CD8-positive, alpha-beta memory T cell (primary cell): ENCODE measurements around the gene MUC12. TPM values are rescaled to one million over a fixed set of nuclear protein-coding genes. Genes with fewer than 3 reads are reported as not detected.
"Not testable (repeated sequence)": the region's sequence is repeated elsewhere in the genome, so short reads cannot be mapped to it uniquely, and the experiment has no call there.

Experiments used
- CTCF ChIA-PET: fragments of 350-600 bp; sonication (Branson Sonifier 250); formaldehyde crosslinking; loops from one replicate; lab custom pipeline; 2021; ENCODE audit warnings: antibody characterized with exemption; lab: Charles Lee
- POLR2A ChIA-PET: fragments of 350-600 bp; sonication (Branson Sonifier 250); formaldehyde crosslinking; loops from one replicate; lab custom pipeline; 2021; ENCODE audit warnings: antibody characterized with exemption; lab: Charles Lee
- DNase-seq, 5 donors: peaks; one replicate each; pipeline versions ENCODE4 v3.0.0 to v3.0.0-alpha.2; 2020 to 2022; ENCODE audit warnings: mixed read lengths in 1 of 5
- H3K27ac ChIP-seq: one replicate; pipeline ENCODE4 v1.7.0; 2013; ENCODE audit warnings: low read depth, mild to moderate bottlenecking, low read length, moderate library complexity
- H3K27me3 ChIP-seq: 2 replicates; pipeline ENCODE4 v1.7.0; 2013; ENCODE audit warnings: low read length, mild to moderate bottlenecking; ENCODE audit not compliant: insufficient read depth, poor library complexity, severe bottlenecking
- H3K36me3 ChIP-seq: 2 replicates; pipeline ENCODE4 v1.7.0; 2013; ENCODE audit warnings: mild to moderate bottlenecking, low read length, moderate library complexity; ENCODE audit not compliant: insufficient read depth
- H3K4me1 ChIP-seq: 2 replicates; pipeline ENCODE4 v1.7.0; 2013; ENCODE audit warnings: mild to moderate bottlenecking, low read length, moderate library complexity; ENCODE audit not compliant: insufficient read depth
- H3K4me3 ChIP-seq: 2 replicates; pipeline ENCODE4 v1.7.0; 2013; ENCODE audit warnings: mild to moderate bottlenecking, low read length
- H3K9me3 ChIP-seq: 2 replicates; pipeline ENCODE4 v1.7.0; 2013; ENCODE audit warnings: mild to moderate bottlenecking, low read length
- H3K27ac Mint-ChIP-seq, 8 donors: one replicate each; pipeline ENCODE4 v1.8.0; 2020 to 2021; ENCODE audit warnings: mixed read lengths in 8 of 8, mild to moderate bottlenecking in 6 of 8, inconsistent platforms in 3 of 8, moderate library complexity in 3 of 8
- H3K27me3 Mint-ChIP-seq, 2 donors: one replicate each; pipeline ENCODE4 v1.8.0; 2020 to 2021; ENCODE audit warnings: mixed read lengths in 2 of 2, mild to moderate bottlenecking in 1 of 2, moderate library complexity in 1 of 2
- H3K36me3 Mint-ChIP-seq, 3 donors: one replicate each; pipeline ENCODE4 v1.8.0; 2020 to 2021; ENCODE audit warnings: mixed read lengths in 3 of 3, inconsistent platforms in 1 of 3, mild to moderate bottlenecking in 1 of 3
- H3K4me1 Mint-ChIP-seq, 3 donors: one replicate each; pipeline ENCODE4 v1.8.0; 2020 to 2021; ENCODE audit warnings: mixed read lengths in 3 of 3, inconsistent platforms in 1 of 3, mild to moderate bottlenecking in 1 of 3
- H3K4me3 Mint-ChIP-seq, 7 donors: one replicate each; pipeline ENCODE4 v1.8.0; 2020 to 2021; ENCODE audit warnings: mixed read lengths in 7 of 7, mild to moderate bottlenecking in 6 of 7, moderate library complexity in 4 of 7, inconsistent platforms in 2 of 7
- H3K9me3 Mint-ChIP-seq, 5 donors: one replicate each; pipeline ENCODE4 v1.8.0; 2020 to 2022; ENCODE audit warnings: mixed read lengths in 5 of 5, mild to moderate bottlenecking in 3 of 5, moderate library complexity in 2 of 5, inconsistent platforms in 1 of 5
- polyA plus RNA-seq: library from polyadenylated mRNA; unstranded; fragments of 300-500 nt; fragmentation: Illumina TruSeq; gene quantifications from one replicate; pipeline ENCODE4 v1.2.3, GENCODE V29; 2021
- total RNA-seq, 2 experiments: library from RNA; stranded (reverse); gene quantifications; one replicate each; pipeline ENCODE4 v1.2.3, GENCODE V29; 2021

The MUC12 gene, protein sequence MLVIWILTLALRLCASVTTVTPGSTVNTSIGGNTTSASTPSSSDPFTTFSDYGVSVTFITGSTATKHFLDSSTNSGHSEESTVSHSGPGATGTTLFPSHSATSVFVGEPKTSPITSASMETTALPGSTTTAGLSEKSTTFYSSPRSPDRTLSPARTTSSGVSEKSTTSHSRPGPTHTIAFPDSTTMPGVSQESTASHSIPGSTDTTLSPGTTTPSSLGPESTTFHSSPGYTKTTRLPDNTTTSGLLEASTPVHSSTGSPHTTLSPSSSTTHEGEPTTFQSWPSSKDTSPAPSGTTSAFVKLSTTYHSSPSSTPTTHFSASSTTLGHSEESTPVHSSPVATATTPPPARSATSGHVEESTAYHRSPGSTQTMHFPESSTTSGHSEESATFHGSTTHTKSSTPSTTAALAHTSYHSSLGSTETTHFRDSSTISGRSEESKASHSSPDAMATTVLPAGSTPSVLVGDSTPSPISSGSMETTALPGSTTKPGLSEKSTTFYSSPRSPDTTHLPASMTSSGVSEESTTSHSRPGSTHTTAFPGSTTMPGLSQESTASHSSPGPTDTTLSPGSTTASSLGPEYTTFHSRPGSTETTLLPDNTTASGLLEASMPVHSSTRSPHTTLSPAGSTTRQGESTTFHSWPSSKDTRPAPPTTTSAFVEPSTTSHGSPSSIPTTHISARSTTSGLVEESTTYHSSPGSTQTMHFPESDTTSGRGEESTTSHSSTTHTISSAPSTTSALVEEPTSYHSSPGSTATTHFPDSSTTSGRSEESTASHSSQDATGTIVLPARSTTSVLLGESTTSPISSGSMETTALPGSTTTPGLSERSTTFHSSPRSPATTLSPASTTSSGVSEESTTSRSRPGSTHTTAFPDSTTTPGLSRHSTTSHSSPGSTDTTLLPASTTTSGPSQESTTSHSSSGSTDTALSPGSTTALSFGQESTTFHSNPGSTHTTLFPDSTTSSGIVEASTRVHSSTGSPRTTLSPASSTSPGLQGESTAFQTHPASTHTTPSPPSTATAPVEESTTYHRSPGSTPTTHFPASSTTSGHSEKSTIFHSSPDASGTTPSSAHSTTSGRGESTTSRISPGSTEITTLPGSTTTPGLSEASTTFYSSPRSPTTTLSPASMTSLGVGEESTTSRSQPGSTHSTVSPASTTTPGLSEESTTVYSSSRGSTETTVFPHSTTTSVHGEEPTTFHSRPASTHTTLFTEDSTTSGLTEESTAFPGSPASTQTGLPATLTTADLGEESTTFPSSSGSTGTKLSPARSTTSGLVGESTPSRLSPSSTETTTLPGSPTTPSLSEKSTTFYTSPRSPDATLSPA (N-terminal part only)
- total RNA-seq (under 1 TPM in 1 of 2 experiments, not detected in 1; 0.35 TPM), polyA plus RNA-seq (0.54 TPM)

DNA sequence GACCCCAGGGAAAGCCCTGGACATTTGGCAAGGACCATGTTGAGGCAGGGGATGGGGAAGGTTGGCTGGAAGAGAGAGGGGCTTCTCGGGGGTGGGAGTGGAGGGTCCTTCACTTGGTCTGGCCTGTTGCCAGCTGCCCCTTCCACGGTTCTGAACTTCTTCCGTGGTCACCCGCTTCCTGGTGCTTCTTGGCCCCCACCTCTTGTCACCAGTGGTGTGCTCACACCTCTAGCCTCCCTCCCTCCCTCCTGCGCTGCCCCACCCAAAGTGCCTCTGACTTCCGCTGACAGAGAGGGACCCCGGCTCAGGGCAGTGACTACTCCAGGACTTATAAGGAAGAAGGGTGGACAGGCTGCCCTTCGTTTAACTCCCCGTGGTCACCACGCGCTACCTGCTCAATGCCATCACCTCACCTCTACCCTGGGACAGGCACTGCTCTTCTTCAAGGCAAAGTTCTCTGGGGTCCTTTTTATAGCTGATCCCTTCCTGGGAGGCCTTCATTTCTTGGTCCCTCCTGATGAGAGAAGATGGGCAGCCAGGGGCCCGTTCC is at the start of gene MUC12:
Gene MUC12, plus strand, starts transcription at position 500 of the 550 bp plus-strand sequence. CDS start 58 bp downstream, outside the sequence.
- Mint-ChIP-seq H3K27ac (no peak within 1 kb of the TSS), H3K4me3 (no peak within 1 kb of the TSS), H3K4me1 (peaks cover 18 to 27% (median 22%) of the 10 kb centered on the region in 3 donors), H3K9me3 (peaks cover 0 to 2% (median 2%) of the 10 kb centered on the region in 5 donors), H3K36me3 (peaks cover 0 to 1% (median 0%) of the 10 kb centered on the region in 3 donors), H3K27me3 (peaks cover 49 to 60% of the 10 kb centered on the region in 2 donors)
- DNase-seq: no peak
- peaks cover 35% of the 10 kb centered on the region for H3K27me3 ChIP-seq
- H3K27ac ChIP-seq: no peak within 1 kb of the TSS
- H3K36me3 ChIP-seq: no peaks in the 10 kb centered on the region
- no peak within 1 kb of the TSS for H3K4me3 ChIP-seq
- ChIA-PET POLR2A (no interaction called here), CTCF (no interaction called here)
- H3K9me3 ChIP-seq: no peaks in the 10 kb centered on the region
- peaks cover 19% of the 10 kb centered on the region for H3K4me1 ChIP-seq

DNA sequence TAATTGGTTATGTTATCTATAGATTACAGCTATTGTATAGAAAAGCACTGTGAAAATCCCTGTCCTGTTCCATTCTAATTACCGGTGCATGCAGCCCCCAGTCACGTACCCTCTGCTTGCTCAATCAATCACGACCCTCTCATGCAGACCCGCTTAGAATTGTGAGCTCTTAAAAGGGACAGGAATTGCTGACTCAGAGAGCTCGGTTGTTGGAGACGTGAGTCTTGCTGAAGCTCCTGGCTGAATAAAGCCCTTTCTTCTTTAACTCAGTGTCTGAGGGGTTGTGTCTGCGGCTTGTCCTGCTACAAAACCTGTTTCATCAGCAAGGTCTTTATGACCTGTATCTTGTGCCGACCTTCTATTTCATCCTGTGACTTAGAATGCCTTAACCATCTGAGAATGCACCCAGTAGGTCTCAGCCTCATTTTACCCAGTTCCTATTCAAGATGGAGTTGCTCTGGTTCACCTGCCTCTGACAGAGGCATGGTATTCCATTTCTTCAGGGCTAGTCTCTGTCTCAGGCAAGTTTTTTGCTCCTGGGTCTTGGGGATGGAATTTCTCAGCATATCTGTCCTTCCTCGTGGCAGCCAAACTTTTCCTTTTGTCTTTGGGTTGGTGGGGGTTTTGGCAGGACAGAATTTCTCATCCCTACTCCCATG is 49.5 kb upstream of the MUC12 start:
- H3K27me3 ChIP-seq, H3K27ac ChIP-seq, H3K4me1 Mint-ChIP-seq, H3K4me1 ChIP-seq, H3K36me3 ChIP-seq, H3K9me3 Mint-ChIP-seq, CTCF ChIA-PET, H3K4me3 Mint-ChIP-seq, H3K4me3 ChIP-seq, H3K36me3 Mint-ChIP-seq, DNase-seq, H3K27ac Mint-ChIP-seq, H3K9me3 ChIP-seq: not testable (repeated sequence)
- POLR2A ChIA-PET: interaction anchor here (0.6 kb wide), 1 partner anchor 199 kb away, joined by 11 read pairs; no protein-coding TSS in a partner anchor
- peaks cover 15 to 61% of the 10 kb centered on the region in 2 donors for H3K27me3 Mint-ChIP-seq

DNA sequence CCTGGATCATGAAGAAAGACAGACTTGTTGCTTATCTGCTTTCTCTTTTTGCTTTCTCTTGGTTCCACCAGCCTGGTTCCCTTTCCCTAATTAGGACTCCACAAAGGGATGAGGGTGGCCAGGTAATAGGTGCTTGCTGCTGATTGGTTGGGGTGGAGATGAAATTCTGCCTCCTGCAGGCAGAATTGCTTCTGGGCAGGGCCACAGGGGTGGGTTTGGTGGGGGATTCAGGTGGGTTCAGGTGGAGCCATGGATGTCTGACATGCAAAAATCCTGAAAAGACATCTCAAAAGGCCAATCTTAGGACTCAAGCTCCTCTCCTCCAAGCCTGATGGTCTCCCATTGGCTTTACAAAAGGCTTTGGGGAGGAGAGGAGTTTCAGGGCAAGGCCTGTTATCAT is 48.3 kb upstream of the MUC12 start:
- no peak for DNase-seq
- no peaks in the 10 kb centered on the region for H3K36me3 Mint-ChIP-seq
- Histone ChIP-seq H3K9me3 (no peaks in the 10 kb centered on the region), H3K27me3 (no peaks in the 10 kb centered on the region), H3K36me3 (no peaks in the 10 kb centered on the region), H3K4me3 (no peak overlapping the region), H3K4me1 (no peaks in the 10 kb centered on the region), H3K27ac (no peak overlapping the region)
- peaks cover 0 to 5% (median 0%) of the 10 kb centered on the region in 3 donors for H3K4me1 Mint-ChIP-seq
- CTCF ChIA-PET: no interaction called here
- POLR2A ChIA-PET: no interaction called here
- no peak overlapping the region for H3K4me3 Mint-ChIP-seq
- H3K27ac Mint-ChIP-seq: no peak overlapping the region
- no peaks in the 10 kb centered on the region for H3K9me3 Mint-ChIP-seq
- H3K27me3 Mint-ChIP-seq: peaks cover 15 to 58% of the 10 kb centered on the region in 2 donors

DNA sequence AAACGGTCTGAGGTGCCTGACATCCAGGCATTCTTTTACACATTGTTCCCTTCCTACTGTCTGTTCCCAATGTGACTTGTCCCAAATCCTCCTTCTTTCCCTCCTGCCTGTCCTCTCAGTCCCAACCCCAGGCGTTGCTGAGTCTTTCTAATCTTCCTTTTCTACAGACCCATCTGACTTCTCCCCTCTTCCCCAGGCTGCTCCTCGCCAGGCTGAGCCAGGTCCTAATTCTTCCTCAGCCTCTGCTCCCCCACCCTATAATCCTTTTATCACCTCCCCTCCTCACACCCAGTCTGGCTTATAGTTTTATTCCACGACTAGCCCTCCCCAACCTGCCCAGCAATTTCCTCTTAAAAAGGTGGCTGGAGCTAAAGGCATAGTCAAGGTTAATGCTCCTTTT is 45.7 kb upstream of the MUC12 start:
- H3K9me3 Mint-ChIP-seq: not testable (repeated sequence)

DNA sequence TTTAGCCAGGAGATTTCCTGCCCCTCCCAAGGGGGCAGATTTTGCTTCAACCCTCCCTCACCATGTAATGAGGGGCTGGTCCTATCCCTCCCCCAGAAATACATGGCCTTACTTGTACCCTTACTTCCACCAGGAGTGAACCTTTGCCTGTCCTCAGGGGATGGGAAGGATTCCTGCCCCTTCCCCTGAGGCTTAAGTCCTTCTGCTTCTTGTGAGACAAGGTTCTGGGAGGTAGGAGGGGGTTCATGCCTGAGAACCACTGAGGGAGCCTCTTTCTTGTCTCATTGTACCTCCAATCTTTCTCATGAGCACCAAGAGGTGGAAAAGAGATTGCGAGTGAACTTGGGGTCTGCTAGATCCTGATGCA is 39.6 kb upstream of the MUC12 start:
- Mint-ChIP-seq H3K27ac (no peak overlapping the region), H3K36me3 (peaks cover 0 to 8% (median 0%) of the 10 kb centered on the region in 3 donors), H3K4me3 (no peak overlapping the region), H3K27me3 (peaks cover 5 to 33% of the 10 kb centered on the region in 2 donors), H3K9me3 (peaks cover 2 to 15% (median 9%) of the 10 kb centered on the region in 5 donors), H3K4me1 (no peaks in the 10 kb centered on the region)
- H3K9me3 ChIP-seq: no peaks in the 10 kb centered on the region
- ChIA-PET POLR2A (no interaction called here), CTCF (no interaction called here)
- no peak overlapping the region for H3K27ac ChIP-seq
- H3K27me3 ChIP-seq: no peaks in the 10 kb centered on the region
- H3K4me1 ChIP-seq: no peaks in the 10 kb centered on the region
- H3K4me3 ChIP-seq: no peak overlapping the region
- DNase-seq: no peak
- H3K36me3 ChIP-seq: no peaks in the 10 kb centered on the region

More for the DNA sequence above, 45.7 kb upstream of the MUC12 start:
- DNase-seq, H3K9me3 ChIP-seq, H3K27me3 ChIP-seq, H3K4me1 Mint-ChIP-seq, H3K4me1 ChIP-seq, H3K4me3 Mint-ChIP-seq, POLR2A ChIA-PET, H3K4me3 ChIP-seq, H3K36me3 Mint-ChIP-seq, H3K36me3 ChIP-seq, H3K27ac ChIP-seq, CTCF ChIA-PET, H3K27ac Mint-ChIP-seq: not testable (repeated sequence)
- peaks cover 8 to 43% of the 10 kb centered on the region in 2 donors for H3K27me3 Mint-ChIP-seq

DNA sequence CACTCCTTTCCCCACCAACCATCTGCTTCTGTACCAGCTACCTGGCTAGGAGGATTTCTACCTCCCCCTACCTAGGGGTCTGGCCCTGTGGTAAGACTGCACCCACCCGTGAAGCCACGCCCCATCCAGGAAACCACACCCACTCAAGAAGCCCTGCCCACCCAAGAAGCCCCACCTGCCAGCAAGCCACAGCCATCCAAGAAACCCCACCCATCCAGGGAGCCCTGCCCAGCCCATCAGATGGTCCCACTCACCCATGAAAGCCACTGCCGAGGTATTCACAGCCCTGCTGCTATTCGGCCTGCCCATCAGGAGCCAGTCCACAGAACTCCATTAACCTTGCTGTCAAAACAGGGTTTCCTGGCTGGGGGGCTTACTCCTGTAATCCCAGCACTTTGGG is 35.6 kb upstream of the MUC12 start:
- no peak overlapping the region for H3K27ac ChIP-seq
- ChIA-PET POLR2A (no interaction called here), CTCF (no interaction called here)
- no peak overlapping the region for H3K4me3 ChIP-seq
- no peaks in the 10 kb centered on the region for H3K4me1 ChIP-seq
- H3K36me3 ChIP-seq: no peaks in the 10 kb centered on the region
- H3K4me3 Mint-ChIP-seq: no peak overlapping the region
- peak overlapping the region in 1 of 8 donors; percentile 33 for H3K27ac Mint-ChIP-seq
- no peaks in the 10 kb centered on the region for H3K27me3 ChIP-seq
- H3K9me3 Mint-ChIP-seq: peaks cover 2 to 17% (median 11%) of the 10 kb centered on the region in 5 donors
- H3K9me3 ChIP-seq: no peaks in the 10 kb centered on the region
- H3K4me1 Mint-ChIP-seq: no peaks in the 10 kb centered on the region
- peaks cover 6 to 37% of the 10 kb centered on the region in 2 donors for H3K27me3 Mint-ChIP-seq
- no peak for DNase-seq
- H3K36me3 Mint-ChIP-seq: peaks cover 0 to 8% (median 0%) of the 10 kb centered on the region in 3 donors

DNA sequence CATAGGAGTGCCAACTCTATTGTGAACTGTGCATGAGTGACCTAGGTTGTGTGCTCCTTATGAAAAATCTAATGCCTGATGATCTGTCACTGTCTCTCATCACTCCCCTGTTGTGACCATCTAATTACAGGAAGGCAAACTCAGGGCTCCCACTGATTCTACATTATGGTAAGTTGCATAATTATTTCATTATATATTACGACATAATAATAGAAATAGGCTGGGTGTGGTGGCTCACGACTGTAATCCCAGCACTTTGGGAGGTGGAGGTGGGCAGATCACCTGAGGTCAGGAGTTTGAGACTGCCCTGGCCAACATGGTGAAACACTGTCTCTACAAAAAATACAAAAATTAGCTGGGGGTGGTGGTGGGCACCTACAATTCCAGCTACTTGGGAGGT is 34.0 kb upstream of the MUC12 start:
- POLR2A ChIA-PET: not testable (repeated sequence)

More for the DNA sequence above, 34.0 kb upstream of the MUC12 start:
- H3K9me3 Mint-ChIP-seq: peaks cover 5 to 30% (median 24%) of the 10 kb centered on the region in 5 donors
- DNase-seq, H3K9me3 ChIP-seq, H3K27ac Mint-ChIP-seq, H3K4me1 Mint-ChIP-seq, H3K27ac ChIP-seq, H3K4me1 ChIP-seq, H3K36me3 ChIP-seq, H3K27me3 ChIP-seq, H3K4me3 Mint-ChIP-seq, CTCF ChIA-PET, H3K4me3 ChIP-seq: not testable (repeated sequence)
- H3K36me3 Mint-ChIP-seq: peaks cover 0 to 19% (median 0%) of the 10 kb centered on the region in 3 donors
- peaks cover 7 to 30% of the 10 kb centered on the region in 2 donors for H3K27me3 Mint-ChIP-seq
